GM18526 (cell line): ENCODE measurements around the gene CAMSAP1.

ENCODE experiments used
- POLR2A ChIP-seq: IDR thresholded peaks from 3 replicates; pipeline ENCODE4 v1.6.1; 2011; ENCODE audit not compliant: insufficient read length; ENCODE audit errors: extremely low read depth

Gene CAMSAP1

DNA sequence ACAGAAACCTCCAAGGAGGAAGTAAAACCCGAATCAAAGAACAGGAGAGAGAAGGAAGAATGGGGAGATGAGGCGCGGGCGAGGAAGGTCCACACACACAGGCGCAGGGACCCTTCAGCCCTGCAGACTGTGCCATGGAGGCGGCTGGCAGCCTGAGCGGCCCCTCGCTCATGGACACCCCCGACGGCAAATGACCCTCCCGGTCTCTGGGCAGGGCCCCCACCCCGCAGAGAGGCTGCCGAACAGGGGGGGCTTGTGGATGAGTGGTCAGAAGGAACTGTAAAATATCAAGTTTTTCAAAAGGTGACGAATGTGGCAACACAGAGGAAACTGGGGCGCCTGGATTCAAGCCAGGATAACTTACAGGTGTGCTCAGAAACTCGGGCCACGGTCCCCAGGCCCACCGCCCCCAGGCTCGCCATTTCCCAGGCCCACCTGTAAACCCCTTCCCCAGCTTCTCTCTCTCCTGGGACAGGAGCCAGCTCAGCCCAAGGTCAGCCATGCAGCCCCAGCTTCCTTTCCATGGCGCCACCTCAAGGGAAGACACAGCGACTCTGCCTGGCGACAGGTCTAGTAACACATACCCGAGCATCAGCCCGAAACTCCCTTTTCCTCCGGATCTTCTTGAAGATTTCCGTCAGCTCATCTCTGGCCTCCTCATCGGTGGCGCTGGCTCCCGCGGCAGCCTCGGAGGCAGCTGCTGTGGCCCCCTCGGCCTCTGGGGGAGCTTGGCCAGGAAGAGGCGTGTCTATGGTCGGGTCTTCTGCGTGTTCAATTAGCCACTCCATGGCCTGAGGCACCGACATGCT is 37.3 kb upstream of the CAMSAP1 start:
- TF ChIP-seq POLR2A, result no peak

DNA sequence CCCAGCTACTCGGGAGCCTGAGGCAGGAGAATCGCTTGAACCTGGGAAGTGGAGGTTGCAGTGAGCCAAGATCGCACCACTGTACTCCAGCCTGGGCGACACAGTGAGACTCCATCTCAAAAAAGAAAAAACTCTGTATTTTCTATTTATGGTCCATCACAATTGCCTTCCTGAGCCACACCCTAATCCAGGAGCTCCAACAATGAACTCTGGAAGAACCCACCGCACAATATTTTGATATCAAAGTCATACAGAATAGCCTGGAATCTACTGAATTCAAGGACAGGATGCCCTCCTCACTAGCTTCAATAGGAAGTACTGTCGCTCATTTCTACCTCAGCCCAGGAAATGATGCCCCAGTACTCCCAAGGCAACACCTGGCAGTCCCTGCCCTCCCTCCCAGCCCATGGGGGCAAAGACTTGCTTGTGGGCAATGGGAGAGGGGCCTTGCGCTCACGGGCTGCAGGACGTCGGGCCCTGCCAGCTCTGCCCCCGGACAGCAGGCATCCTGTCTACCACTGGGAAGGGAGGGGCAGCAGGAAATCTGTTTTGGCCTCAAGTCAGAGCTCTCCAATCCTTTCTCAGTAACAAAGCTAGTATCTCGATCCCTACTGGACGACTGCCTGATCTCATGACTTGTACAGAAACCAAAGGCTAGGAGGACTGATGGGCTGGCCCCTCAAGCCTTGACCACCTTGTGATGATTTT is 34.1 kb upstream of the CAMSAP1 start:
- TF ChIP-seq POLR2A, result no peak

DNA sequence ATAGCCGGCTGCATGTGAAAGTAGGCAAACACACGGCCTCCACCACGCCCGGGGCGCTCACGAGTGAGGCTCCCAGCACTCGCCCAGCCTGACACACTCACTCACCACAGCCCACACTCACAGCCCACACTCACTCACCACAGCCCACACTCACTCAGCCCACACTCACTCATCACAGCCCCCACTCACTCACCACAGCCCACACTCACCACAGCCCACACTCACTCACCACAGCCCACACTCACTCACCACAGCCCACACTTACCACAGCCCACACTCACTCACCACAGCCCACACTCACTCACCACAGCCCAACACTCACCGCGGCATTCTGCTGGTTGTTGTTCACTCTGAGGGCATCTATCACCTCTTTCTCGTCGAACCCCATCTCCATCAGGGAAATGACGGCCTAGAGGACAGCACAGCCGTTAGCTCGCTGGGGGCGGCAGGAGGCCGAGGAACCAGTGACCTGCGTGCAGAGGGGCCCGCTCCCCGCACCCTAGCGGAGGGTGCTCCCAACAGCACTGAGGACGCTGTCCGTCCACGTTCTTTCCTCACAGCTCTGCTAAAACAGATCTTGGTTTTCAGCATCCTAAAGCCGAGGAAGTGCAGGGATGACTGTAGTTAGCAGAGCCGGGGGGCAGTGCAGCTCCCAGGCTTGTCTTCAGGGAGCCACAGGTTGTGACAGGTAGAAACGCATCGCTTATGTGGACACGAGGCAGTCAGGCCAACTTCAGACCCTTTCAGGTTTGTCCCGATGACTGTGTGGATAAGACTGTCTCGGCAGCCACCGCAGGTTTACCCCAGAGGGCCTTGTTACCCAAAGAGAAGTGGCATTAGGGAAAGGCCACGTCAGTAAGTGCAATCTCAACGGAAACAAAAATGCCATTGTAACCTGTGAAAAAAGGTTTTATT is 32.3 kb upstream of the CAMSAP1 start:
- no peak for TF ChIP-seq POLR2A

DNA sequence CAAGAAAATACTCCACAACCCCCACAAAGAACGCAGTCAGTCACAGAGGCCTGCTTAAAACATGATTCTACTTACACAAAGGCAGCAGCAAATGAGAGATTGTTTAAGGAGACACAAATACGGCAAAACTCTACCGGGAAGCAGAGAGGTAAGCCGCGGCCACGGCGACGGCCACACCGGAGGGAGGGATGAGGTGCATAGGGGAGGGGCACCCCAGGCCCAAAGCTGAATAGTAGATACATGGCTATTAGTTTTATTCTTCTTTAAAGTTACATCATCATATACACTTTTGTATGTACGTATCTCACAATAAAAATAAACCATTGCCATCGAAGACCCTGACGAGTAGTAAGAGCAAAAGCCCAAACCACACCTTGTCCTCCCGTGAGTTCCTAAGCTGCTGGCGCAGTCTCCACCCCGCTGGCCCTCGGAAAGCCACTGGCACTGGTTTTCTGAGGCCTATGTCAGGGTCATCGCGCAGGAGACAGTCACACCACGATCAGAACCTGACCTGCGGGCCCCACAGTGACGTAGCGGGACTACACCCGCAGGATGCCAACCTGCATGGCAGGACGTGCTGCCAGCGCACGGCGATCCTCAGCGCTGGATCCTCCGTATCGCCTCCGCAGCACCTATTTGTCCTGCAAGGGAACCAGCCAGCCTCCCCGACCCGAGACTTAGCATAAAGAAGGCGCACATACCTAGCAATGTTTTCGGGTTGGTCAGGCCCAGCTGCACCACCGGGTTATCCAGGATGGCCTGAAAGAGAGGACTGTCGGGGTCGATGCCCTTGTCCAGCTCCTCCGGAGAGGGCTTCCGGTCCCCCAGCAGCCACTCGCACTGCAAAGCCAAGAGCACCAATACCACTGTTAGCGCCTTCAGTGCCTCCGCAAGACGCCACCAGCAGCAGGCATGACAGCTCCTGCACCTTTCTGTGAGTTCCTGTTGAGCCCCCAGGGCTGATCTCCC is 30.5 kb upstream of the CAMSAP1 start:
- TF ChIP-seq POLR2A, result no peak

DNA sequence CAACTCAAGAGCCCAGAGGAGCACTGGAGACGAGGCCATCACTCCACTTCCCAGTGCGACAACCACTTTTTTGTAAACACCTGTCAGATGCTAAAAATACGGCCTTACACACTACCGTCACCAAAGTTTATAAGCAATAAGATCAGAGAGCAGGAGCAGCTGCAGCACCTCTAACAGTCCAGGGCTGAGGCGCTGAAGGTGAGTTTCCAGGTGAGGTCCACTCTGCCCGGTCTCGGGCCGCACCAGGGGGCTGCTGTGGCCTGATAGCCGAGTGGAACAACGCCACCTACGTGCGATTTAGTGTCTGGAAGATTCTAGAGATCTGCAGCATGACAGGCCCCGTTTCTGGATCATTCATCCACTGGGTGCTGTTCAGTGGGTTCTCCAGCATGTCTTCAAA is 25.8 kb upstream of the CAMSAP1 start:
- TF ChIP-seq POLR2A, result no peak

DNA sequence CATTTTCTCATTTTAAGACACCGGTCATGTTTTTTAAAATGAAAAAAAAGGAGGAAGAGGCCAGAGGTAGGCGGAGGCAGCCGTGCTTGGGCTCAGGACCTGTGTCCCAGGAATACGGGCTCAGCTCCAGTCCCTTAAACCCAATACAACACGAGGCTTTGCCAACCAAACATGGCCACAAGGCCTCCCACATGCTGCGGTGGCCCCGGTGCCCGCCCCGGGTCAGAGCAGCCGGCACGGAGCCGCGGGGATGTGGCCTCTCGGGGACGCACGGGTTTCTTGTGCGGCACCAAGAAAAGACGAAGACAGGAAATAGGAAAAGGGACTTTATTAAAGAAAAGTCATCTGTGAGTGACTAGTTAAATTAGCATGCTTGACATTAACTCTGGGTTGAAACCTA is 25.3 kb upstream of the CAMSAP1 start:
- no peak for TF ChIP-seq POLR2A

DNA sequence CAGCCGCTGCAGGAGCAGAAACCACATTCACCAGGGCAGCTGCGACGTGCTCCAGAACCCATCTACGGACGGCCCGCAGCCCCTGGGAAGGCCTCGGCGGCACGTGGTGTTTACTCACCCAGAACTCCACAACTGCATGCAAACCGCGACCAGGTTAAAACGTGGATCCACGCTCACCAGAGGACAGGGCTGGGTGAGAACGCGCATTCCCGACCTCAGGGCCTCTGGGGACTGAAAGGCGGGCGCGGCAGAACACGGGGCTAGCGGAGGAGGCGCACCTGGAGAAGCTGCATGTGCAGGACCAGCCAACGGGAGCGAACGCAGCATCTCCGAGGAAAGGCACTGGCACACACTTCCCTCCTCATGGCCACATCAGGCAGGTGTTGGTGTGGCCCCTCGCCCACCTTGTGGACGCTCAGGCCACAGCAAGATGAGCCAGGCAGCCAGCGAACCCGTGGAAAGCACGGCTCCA is 24.0 kb upstream of the CAMSAP1 start:
- TF ChIP-seq POLR2A, result no peak

DNA sequence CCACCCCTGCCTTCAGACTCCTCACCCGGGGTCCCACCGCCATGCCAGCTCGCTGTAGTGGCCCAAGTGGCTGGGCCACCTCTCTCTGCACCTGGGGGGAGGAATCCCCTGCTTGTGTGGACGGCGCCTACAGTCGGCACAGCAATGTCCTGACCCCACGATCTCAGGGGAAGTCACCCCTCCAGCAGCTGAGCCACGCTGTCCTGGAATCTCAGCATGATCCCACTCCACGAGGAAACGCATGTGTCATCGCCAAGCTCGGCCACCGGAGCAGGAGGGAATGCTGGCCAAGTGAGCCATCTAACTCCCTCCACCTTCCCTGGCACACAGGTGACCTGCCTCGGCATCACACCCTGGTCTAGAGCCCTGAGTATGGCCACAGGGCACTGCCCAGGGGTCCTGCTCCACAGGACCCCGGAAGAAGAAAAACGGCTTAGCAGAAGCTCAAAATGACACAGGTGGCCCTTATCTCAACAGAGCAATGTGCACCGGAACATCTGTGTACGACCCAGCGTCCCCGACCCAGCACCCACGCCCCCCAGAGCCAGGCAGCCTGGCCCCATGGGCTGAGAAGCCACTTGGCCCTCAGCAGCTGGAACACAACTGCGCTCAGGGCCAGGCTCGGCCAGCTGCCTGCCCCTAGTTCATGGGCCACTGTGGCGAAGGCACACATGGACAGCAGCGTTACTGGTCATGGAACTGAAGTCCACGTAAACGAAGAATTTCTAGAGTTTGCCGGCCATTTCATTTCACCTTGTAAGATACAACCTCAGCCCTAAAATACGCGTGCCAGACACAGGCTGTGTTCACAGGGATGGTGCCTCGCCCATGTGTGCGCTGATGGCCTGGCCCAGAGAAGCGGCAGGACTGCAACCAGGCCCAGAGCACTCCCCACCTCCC is 23.4 kb upstream of the CAMSAP1 start:
- no peak for TF ChIP-seq POLR2A

DNA sequence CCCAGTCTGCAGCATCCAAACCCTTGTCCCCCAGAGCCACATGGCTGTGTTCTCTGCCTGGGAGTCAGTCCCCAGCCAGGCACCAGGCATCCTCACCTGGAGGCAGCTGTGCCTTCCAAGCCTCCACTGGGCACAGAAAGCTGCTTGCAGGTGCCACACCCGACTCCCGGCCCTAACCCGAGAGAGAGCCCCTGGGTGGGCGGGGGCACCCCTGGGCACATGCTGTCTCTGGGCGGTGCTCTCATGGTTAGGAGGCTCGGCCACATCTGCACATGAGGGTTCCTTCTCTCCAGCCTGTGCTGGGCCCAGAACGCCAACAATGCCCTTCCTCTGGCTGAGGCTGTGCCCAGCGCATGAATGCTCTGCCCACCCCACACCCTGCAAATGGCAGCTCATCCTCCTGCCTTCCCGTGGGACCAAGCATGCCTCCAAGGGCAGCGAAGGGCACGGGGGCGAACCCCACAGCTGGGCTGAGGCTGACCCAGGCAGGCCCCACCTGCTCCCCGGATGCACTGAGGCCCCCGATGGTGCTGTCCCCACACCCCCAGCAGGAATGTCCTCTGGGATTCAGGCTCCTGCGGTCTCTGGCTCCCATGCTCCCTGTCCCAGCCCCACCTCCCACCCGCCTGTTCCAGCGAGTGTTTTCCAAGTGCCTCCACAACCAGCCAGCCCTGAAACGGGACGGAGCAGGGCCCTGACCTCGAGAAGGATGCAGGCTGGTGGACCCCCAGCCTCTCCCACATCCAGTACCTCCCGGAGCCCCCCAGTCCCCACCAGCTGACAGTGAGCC is 22.5 kb upstream of the CAMSAP1 start:
- no peak for TF ChIP-seq POLR2A

DNA sequence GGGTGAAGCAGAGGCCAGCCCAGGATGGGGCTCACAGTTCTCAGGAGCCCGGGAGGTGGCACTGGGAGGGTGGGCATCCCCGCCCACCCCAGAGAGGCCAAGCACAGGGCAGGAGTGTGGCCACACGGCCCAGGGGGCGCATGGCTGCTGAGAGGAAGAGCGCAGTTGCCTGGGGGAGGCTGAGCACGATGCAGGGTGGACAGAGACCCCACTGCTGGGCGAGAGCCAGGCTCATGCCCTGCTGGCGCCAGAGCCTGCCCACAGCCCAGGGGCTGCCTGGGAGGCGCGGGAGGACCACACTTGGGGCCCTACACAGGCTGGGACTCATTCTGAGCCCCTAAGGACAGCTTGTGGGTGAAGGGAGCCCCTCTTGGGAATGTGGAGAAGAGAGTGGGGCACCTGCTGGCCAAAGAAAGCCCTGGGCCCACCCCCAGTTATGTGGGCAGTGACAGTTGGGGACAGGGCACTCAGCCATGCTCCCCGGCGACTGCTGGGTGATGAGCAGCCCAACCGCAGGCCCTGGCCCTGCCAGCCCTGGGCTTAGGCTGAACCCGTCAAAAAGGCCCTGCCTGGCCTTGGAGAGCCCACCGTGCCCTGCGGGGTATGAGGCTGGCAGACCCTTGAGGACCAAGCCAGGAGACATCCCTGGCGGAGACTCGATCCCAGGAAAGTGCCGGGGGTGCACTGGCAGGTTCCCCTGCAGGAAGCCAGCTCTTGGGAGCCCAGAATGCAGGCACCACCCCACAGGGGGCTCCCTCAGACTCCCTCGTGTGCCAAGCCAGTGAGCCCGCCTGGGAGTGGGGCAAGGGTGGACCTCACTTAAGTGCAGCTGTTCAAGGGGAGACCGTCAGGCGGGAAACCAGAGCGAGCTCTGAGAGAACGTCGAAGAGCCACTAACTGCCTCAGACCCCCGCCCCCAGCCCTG is 21.6 kb upstream of the CAMSAP1 start:
- TF ChIP-seq POLR2A, result no peak

DNA sequence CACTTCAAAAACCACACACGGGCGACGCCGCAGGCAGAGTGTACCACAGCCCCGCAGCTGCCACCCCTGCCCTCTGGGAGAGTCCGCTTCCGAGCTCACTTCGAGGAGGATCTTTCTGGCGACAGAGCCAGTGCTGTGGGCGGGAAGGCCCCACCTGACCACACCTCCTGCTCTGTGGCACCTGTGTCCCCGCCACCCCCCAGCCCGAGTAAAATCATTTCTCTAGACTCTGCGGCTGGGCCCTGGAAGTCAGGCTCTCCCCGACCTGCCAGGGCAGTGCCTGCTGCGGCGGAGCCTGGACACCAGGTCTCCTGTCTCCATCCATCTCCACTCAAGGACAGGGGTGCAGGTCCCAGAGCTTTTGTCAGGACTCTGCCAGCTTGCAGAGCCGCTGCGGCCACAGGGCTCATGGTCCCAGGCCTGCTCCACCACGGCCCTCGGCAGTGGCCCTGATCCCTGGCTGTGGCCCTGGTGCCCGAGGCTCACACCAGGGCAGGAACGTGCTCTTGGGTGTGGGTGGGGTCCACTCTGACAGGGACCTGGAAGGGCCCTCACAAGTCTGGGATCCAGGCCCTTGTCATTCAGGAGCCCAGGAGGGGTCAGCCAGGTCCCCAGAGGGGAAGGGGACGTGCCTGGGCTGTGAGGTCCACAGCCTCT is 20.9 kb upstream of the CAMSAP1 start:
- TF ChIP-seq POLR2A, result no peak
